HEK293 (cell line): ENCODE measurements around the gene EPAS1.

Experiments used
- CTCF ChIP-seq: fragments of 450-650 bp; formaldehyde crosslinking; IDR thresholded peaks from 2 replicates; pipeline ENCODE4 v1.5.1; 2016; ENCODE audit warnings: missing biosample characterization, missing genetic modification characterization
- GLI2 ChIP-seq: fragments of 450-650 bp; formaldehyde crosslinking; IDR thresholded peaks from 2 replicates; pipeline ENCODE4; 2017; ENCODE audit warnings: missing biosample characterization, missing genetic modification characterization, low read depth, borderline replicate concordance
- HIC1 ChIP-seq: fragments of 450-650 bp; formaldehyde crosslinking; IDR thresholded peaks from 2 replicates; pipeline ENCODE4 v1.5.1; 2016; ENCODE audit warnings: missing biosample characterization, missing genetic modification characterization
- IKZF3 ChIP-seq: fragments of 450-650 bp; IDR thresholded peaks from 2 replicates; pipeline ENCODE4 v1.5.0; 2018; ENCODE audit warnings: missing biosample characterization, mild to moderate bottlenecking, missing genetic modification characterization, moderate library complexity
- MEIS1 ChIP-seq: sonication (generic); formaldehyde crosslinking; IDR thresholded peaks from 2 replicates; pipeline ENCODE4 v1.8.1; 2022; ENCODE audit warnings: missing genetic modification reagents, mild to moderate bottlenecking, borderline replicate concordance
- PRDM10 ChIP-seq: fragments of 450-650 bp; formaldehyde crosslinking; IDR thresholded peaks from 2 replicates; pipeline ENCODE4 v1.5.1; 2016; ENCODE audit warnings: missing biosample characterization, missing genetic modification characterization
- YY1 ChIP-seq: fragments of 450-650 bp; formaldehyde crosslinking; IDR thresholded peaks from 2 replicates; pipeline ENCODE4 v1.5.1; 2018; ENCODE audit warnings: missing biosample characterization, missing genetic modification characterization
- ZBTB21 ChIP-seq: fragments of 450-650 bp; formaldehyde crosslinking; IDR thresholded peaks from 2 replicates; pipeline ENCODE4 v1.5.1; 2017; ENCODE audit warnings: missing biosample characterization, missing genetic modification characterization
- ZBTB8A ChIP-seq: fragments of 450-650 bp; formaldehyde crosslinking; IDR thresholded peaks from 2 replicates; pipeline ENCODE4 v1.5.1; 2016; ENCODE audit warnings: missing biosample characterization, missing genetic modification characterization
- ZNF23 ChIP-seq: fragments of 450-650 bp; formaldehyde crosslinking; IDR thresholded peaks from 2 replicates; pipeline ENCODE4 v1.5.1; 2016; ENCODE audit warnings: missing biosample characterization, missing genetic modification characterization, borderline replicate concordance
- ZNF274 ChIP-seq, 2 experiments: fragments of 200-500 bp in 1 of 2; fragments of 450-650 bp in 1 of 2; sonication (Bioruptor generic) in 1 of 2; formaldehyde crosslinking in 1 of 2; IDR thresholded peaks; 2 replicates each; pipeline versions ENCODE4 v1.5.1 to v1.6.1; 2014 to 2016; ENCODE audit warnings: borderline replicate concordance in 1 of 2, inconsistent platforms in 1 of 2, low read length in 1 of 2, missing biosample characterization in 1 of 2, missing genetic modification characterization in 1 of 2
- ZNF488 ChIP-seq: fragments of 450-650 bp; formaldehyde crosslinking; IDR thresholded peaks from 2 replicates; pipeline ENCODE4 v1.5.1; 2016; ENCODE audit warnings: missing biosample characterization, missing genetic modification characterization
- ZNF555 ChIP-seq: fragments of 450-650 bp; formaldehyde crosslinking; conservative IDR thresholded peaks from 2 replicates; pipeline ENCODE4 v1.5.1; 2017; ENCODE audit warnings: missing biosample characterization, mild to moderate bottlenecking, missing genetic modification characterization, inconsistent platforms
- ZNF664 ChIP-seq: fragments of 450-650 bp; formaldehyde crosslinking; IDR thresholded peaks from 2 replicates; pipeline ENCODE4 v1.5.1; 2016; ENCODE audit warnings: missing biosample characterization, missing genetic modification characterization

- TF ChIP-seq CTCF (no peak), ZNF488 (tag by site-specific recombination) (no peak), PRDM10 (tag by site-specific recombination) (no peak), YY1 (tag by site-specific recombination) (no peak), ZNF274 (IDR thresholded peaks at IDR 0.05; ENCODE audit: low read length) (no peak), ZNF274 (tag by site-specific recombination; IDR thresholded peaks at IDR 0.05; ENCODE audit: borderline replicate concordance) (no peak), HIC1 (tag by site-specific recombination) (no peak), ZNF664 (tag by site-specific recombination) (no peak), IKZF3 (tag by site-specific recombination) (no peak), ZBTB8A (no peak), ZNF555 (tag by site-specific recombination) (no peak), ZNF23 (tag by site-specific recombination) (no peak), ZBTB21 (tag by site-specific recombination) (no peak), GLI2 (no peak), MEIS1 (CRISPR knock-in tag) (no peak)
Observed at GRCh38 chr2:46430413-46430812, 133.2 kb downstream of the EPAS1 start.
